HCEC 1CT (cell line): ENCODE data around the gene UGT1A6.

Source experiments
- DNase-seq: peaks from one replicate; pipeline ENCODE4 v3.0.0-alpha.2; 2017

The UGT1A6 gene

GRCh38 chr2:233822101-233822771, 129.5 kb downstream of the UGT1A6 start:
- no peak for DNase-seq
